Heart left ventricle (tissue), 16 donors: ENCODE measurements around the gene AP4E1. TPM values are rescaled to one million over a fixed set of nuclear protein-coding genes. Genes with fewer than 3 reads are reported as not detected.
"Not testable (repeated sequence)": the region's sequence is repeated elsewhere in the genome, so short reads cannot be mapped to it uniquely, and the experiment has no call there.

Experiments
- ATAC-seq, 4 donors: fragments of 200-7000 bp; cut with Tn5 transposase; one replicate each; pipeline ENCODE4 v1.9.1; 2020 to 2022; ENCODE audit warnings: moderate library complexity in 4 of 4, mild to moderate bottlenecking in 3 of 4, moderate number of reproducible peaks in 1 of 4
- DNase-seq, 5 donors: peaks; one replicate each; pipeline ENCODE4 v3.0.0-alpha.2; 2020
- H3K27ac ChIP-seq, 12 donors: fragments of 200-600 bp; sonication (generic) in 4 of 12; one replicate each; pipeline versions ENCODE4 v1.5.0 to v1.8.0; 2016 to 2022; ENCODE audit warnings: mild to moderate bottlenecking in 2 of 12
- H3K27me3 ChIP-seq, 9 donors: fragments of 200-600 bp; sonication (generic) in 2 of 9; one replicate each; pipeline versions ENCODE4 v1.5.1 to v1.8.0; 2016 to 2022; ENCODE audit warnings: mild to moderate bottlenecking in 3 of 9
- H3K36me3 ChIP-seq, 9 donors: fragments of 200-600 bp; sonication (generic) in 2 of 9; one replicate each; pipeline versions ENCODE4 v1.5.0 to v1.8.0; 2018 to 2022; ENCODE audit warnings: mild to moderate bottlenecking in 2 of 9
- H3K4me1 ChIP-seq, 12 donors: fragments of 200-600 bp; sonication (generic) in 4 of 12; one replicate each; pipeline versions ENCODE4 v1.5.0 to v1.8.0; 2016 to 2022; ENCODE audit warnings: mild to moderate bottlenecking in 3 of 12
- H3K4me3 ChIP-seq, 12 donors: fragments of 200-600 bp; sonication (generic) in 4 of 12; one replicate each; pipeline versions ENCODE4 v1.5.0 to v1.8.0; 2017 to 2022; ENCODE audit warnings: mild to moderate bottlenecking in 9 of 12, moderate library complexity in 4 of 12
- H3K9me3 ChIP-seq, 12 donors: fragments of 200-600 bp; sonication (generic) in 4 of 12; one replicate each; pipeline versions ENCODE4 v1.5.0 to v1.8.0; 2016 to 2022; ENCODE audit warnings: mild to moderate bottlenecking in 1 of 12
- POLR2A ChIP-seq, 2 donors: fragments of 450-650 bp; IDR thresholded peaks; one replicate each; pipeline ENCODE4 v1.6.1; 2017; ENCODE audit warnings: antibody characterized with exemption in 2 of 2, mild to moderate bottlenecking in 2 of 2, moderate library complexity in 2 of 2
- WGBS, 4 donors: extraction: QIAGEN DNeasy Blood & Tissue Kit in 2 of 4; methylation state at CpG; one replicate each; pipeline versions ENCODE4 v1.1.5 to v1.1.7; 2013 to 2018; 5-methylcytosine and 5-hydroxymethylcytosine counted together
- intact Hi-C, 10 donors: fragments of 100-400 bp; cut with DNase I; formaldehyde crosslinking; loops; one replicate each; pipeline versions ENCODE4 v1.11.1 to v1.14.2; 2022
- polyA plus RNA-seq, 2 donors: library from polyadenylated mRNA; stranded (reverse); fragments of 200-250 nt; gene quantifications; one replicate each; pipeline ENCODE4 v1.2.3, GENCODE V29; 2013
- total RNA-seq, 9 donors: library from RNA; depleted of rRNA in 2 of 9; stranded (reverse); fragments of >200 nt in 2 of 9; fragmentation: NEBNext Ultra II Directional in 3 of 9; extraction: Animal tissue kit (Norgen Biotek cat#: 25700) in 3 of 9; gene quantifications; one replicate each; pipeline versions ENCODE4 v1.1.0 to v1.2.4, GENCODE V29; 2016 to 2023
- TF ChIP-seq, protein P1 (sequence below), 12 donors: fragments of 200-600 bp; sonication (generic) in 4 of 12; IDR thresholded peaks; one replicate each; pipeline versions ENCODE4 v1.5.0 to v1.8.0; 2018 to 2022; ENCODE audit warnings: antibody characterized with exemption in 12 of 12, mild to moderate bottlenecking in 5 of 12
- donor health status: ischemic (EF 13 %, LVEDD 7.1; RV severe dilation, severe dysfunction).
- donor health status: healthy with polysubstance abuse.
- donor health status: DM: no; HTN: yes; CAD: no.
- donor health status: DM: no; HTN: no; CAD: no.
- donor health status: ischemic (EF 25% LVEDD 6.9; RV normal size, moderate dysfunction).
- donor health status: ischemic (EF 25% LVEDD 5.7; RV mildly dilated, moderate dysfunction).
- donor health status: healthy.
- donor health status: DM: yes; HTN: yes; CAD: no.
- donor health status: ischemic (EF 35%, LVEDD 5.7; RV mildly dilated, moderate dysfunction).
- donor health status: nonischemic (EF 11% LVEDD 7.7; RV severe dilation, severe dysfunction).
- donor health status: DM: yes; HTN: yes; CAD: no.
- donor health status: PGD.
- donor health status: ischemic (EF 29% LVEDD 5.4; RV normal size, mild dysfunction).
- donor health status: nonischemic (EF 23%, LVEDD 6.1; RV moderate dilation, normal function).

AP4E1 gene
- total and polyA plus RNA-seq, 11 donors = 2.2 to 12.0 (median 8.4) TPM

- TF ChIP-seq POLR2A (IDR thresholded peaks at IDR 0.05) = no peak
- TF ChIP-seq, protein P1, sequence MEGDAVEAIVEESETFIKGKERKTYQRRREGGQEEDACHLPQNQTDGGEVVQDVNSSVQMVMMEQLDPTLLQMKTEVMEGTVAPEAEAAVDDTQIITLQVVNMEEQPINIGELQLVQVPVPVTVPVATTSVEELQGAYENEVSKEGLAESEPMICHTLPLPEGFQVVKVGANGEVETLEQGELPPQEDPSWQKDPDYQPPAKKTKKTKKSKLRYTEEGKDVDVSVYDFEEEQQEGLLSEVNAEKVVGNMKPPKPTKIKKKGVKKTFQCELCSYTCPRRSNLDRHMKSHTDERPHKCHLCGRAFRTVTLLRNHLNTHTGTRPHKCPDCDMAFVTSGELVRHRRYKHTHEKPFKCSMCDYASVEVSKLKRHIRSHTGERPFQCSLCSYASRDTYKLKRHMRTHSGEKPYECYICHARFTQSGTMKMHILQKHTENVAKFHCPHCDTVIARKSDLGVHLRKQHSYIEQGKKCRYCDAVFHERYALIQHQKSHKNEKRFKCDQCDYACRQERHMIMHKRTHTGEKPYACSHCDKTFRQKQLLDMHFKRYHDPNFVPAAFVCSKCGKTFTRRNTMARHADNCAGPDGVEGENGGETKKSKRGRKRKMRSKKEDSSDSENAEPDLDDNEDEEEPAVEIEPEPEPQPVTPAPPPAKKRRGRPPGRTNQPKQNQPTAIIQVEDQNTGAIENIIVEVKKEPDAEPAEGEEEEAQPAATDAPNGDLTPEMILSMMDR (IDR thresholded peaks at IDR 0.05) = no peak
- Histone ChIP-seq H3K4me1 (peaks cover 0 to 23% (median 13%) of the 10 kb centered on the region in 12 donors), H3K27me3 (no peaks in the 10 kb centered on the region), H3K9me3 (no peaks in the 10 kb centered on the region), H3K4me3 (no peak overlapping the region), H3K27ac (no peak overlapping the region), H3K36me3 (peaks cover 0 to 7% (median 0%) of the 10 kb centered on the region in 9 donors)
- intact Hi-C loops = loop anchor here in 3 of 10 donors (10.0 kb wide), 2 partner anchors 230 to 550 kb away; partner anchors contain the start of gene GABPB1 (in 1 of the 3)
- WGBS, 4 donors = 87 to 95% (median 93%) methylated on average over 4 of the region's 4 CpGs
- ATAC-seq (no peak), DNase-seq (no peak)
Measured at GRCh38 chr15:50905055-50905454, 3.4 kb upstream of the AP4E1 start.

DNA sequence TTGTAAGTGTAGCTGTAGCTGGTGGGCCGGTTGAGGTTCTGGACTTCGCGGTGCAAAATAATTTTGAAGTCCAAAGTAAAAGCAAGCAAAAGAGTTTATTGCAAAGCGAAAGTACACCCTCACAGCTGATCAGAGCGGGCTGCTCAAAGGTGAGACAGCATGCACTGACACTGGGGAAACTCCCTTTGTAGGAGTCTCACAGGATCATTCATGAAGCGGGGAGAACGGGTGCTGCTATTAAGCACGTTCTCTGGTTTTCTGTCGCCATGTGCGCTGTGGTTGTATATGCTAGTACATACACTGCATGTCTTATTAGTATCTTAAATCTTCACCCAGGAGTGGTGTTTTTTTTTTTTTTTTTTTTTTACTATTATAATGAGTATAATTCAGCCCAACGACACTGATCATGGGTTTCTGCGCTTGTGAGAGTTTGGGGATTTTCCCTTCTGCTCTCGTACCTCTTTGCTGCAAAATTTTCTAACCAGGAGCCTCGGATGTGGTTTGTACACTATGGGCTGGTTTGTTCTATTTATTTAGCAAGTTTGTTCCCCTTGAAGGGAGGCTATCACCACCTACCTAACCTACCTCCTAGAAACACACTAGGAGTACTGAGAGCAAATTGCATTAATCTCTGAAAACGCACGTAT lies 1.4 kb upstream of the AP4E1 start:
- Histone ChIP-seq H3K36me3 (peaks cover 0 to 14% (median 6%) of the 10 kb centered on the region in 9 donors), H3K27me3 (no peaks in the 10 kb centered on the region), H3K4me3 (peak overlapping the region; percentile 77 to 100 (median 94)), H3K27ac (peak overlapping the region in 6 of 12 donors; percentile 83 to 97 (median 92)), H3K4me1 (peaks cover 0 to 44% (median 27%) of the 10 kb centered on the region in 12 donors), H3K9me3 (no peaks in the 10 kb centered on the region)
- TF ChIP-seq, protein P1 (IDR thresholded peaks at IDR 0.05) = no peak
- no peak for TF ChIP-seq POLR2A (IDR thresholded peaks at IDR 0.05)
- intact Hi-C loops = loop anchor here in 3 of 10 donors (10.0 kb wide), 2 partner anchors 232 to 552 kb away; partner anchors contain the start of gene GABPB1 (in 1 of the 3)
- DNase-seq (no peak), ATAC-seq (no peak)
- 75 to 79% (median 76%) methylated on average over 16 of the region's 16 CpGs for WGBS, 4 donors

GRCh38 chr15:50907601-50908208 lies 778 bp upstream of the AP4E1 start:
- Histone ChIP-seq H3K4me3 (peak overlapping the region; percentile 77 to 100 (median 94)), H3K27ac (peak overlapping the region; percentile 47 to 97 (median 90)), H3K36me3 (peaks cover 0 to 20% (median 12%) of the 10 kb centered on the region in 9 donors), H3K27me3 (no peaks in the 10 kb centered on the region), H3K9me3 (no peaks in the 10 kb centered on the region), H3K4me1 (peaks cover 0 to 45% (median 27%) of the 10 kb centered on the region in 12 donors)
- TF ChIP-seq, protein P1 (IDR thresholded peaks at IDR 0.05) = no peak
- no peak for TF ChIP-seq POLR2A (IDR thresholded peaks at IDR 0.05)
- ATAC-seq (peak; percentile 25 to 65 (median 60)), DNase-seq (peak in 4 of 5 donors; percentile 35 to 67 (median 42))
- WGBS, 4 donors = 1 to 2% (median 1%) methylated on average over 17 to 31 of the region's 31 CpGs
- intact Hi-C loops = loop anchor here in 3 of 10 donors (10.0 kb wide), 2 partner anchors 233 to 553 kb away; partner anchors contain the start of gene GABPB1 (in 1 of the 3)

DNA sequence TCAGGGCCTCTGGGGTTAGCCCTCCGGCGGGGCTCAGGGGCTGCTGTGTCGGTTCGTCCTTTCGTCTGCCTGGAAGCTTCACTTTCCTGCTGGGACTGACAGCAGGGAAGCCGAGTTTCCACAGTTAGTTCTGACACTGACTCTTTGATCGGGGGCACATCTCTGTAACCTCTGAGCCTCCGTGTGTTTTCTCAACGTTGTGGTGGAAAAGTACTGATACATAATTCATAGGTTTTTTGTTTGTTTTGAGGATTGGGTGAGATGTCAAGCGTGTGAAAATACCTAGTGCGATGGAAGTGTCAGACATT lies 481 bp downstream of the AP4E1 start:
- intact Hi-C loops = loop anchor here in 3 of 10 donors (10.0 kb wide), 2 partner anchors 234 to 554 kb away; partner anchors contain the start of gene GABPB1 (in 1 of the 3)
- peaks cover 0 to 45% (median 27%) of the 10 kb centered on the region in 12 donors for H3K4me1 ChIP-seq
- no peak for TF ChIP-seq POLR2A (IDR thresholded peaks at IDR 0.05)
- TF ChIP-seq, protein P1 (IDR thresholded peaks at IDR 0.05) = no peak
- H3K36me3 ChIP-seq = peaks cover 0 to 33% (median 23%) of the 10 kb centered on the region in 9 donors
- H3K27me3 ChIP-seq = no peaks in the 10 kb centered on the region
- WGBS, 4 donors = 0 to 1% (median 1%) methylated on average over 6 to 11 of the region's 11 CpGs
- peak overlapping the region; percentile 5 to 97 (median 90) for H3K27ac ChIP-seq
- ATAC-seq (no peak), DNase-seq (no peak)
- H3K9me3 ChIP-seq = no peaks in the 10 kb centered on the region
- H3K4me3 ChIP-seq = peak overlapping the region; percentile 77 to 100 (median 94)

DNA sequence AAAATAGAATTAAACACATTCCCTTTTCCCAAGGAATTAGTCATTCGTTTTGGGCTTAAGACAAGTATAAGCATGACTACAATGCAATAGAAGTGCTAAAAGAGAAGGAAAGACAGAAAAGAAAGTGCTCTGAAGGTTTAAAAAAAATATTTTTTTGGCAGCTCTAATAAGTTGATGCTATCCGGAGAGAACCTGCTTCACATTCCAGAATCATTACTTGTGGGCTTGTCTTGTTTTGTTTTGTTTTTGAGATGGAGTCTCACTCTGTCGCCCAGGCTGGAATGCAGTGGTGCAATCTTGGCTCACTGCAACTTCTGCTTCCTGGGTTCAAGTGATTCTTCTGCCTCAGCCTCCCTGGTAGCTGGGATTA lies 1.9 kb downstream of the AP4E1 start:
- DNase-seq, ATAC-seq, H3K9me3 ChIP-seq, H3K27me3 ChIP-seq, intact Hi-C loops, H3K4me3 ChIP-seq: not testable (repeated sequence)
- 55 to 62% (median 59%) methylated on average over 3 of the region's 3 CpGs for WGBS, 4 donors
- H3K27ac ChIP-seq = peak overlapping the region in 1 of 12 donors; percentile 49
- H3K36me3 ChIP-seq = peaks cover 0 to 41% (median 33%) of the 10 kb centered on the region in 9 donors
- peaks cover 0 to 45% (median 27%) of the 10 kb centered on the region in 12 donors for H3K4me1 ChIP-seq
